Endothelial cell of umbilical vein (primary cell): Measurements from ENCODE around the gene RBBP5.

Experiments
- CTCF ChIP-seq, 2 donors: IDR thresholded peaks; 1 replicate in 1 of 2; 2 replicates in 1 of 2; pipeline ENCODE4 v1.5.1; 2011; ENCODE audit warnings: low read length in 2 of 2, mild to moderate bottlenecking in 2 of 2, moderate library complexity in 2 of 2, control low read depth in 1 of 2, inconsistent platforms in 1 of 2, low read depth in 1 of 2; ENCODE audit not compliant: insufficient read depth in 1 of 2; ENCODE audit errors: extremely low read depth in 1 of 2
- EZH2 ChIP-seq: IDR thresholded peaks from 2 replicates; pipeline ENCODE4 v1.6.1; 2012; ENCODE audit warnings: borderline replicate concordance, low read depth, mild to moderate bottlenecking, moderate library complexity, low read length, inconsistent platforms; ENCODE audit not compliant: severe bottlenecking
- GATA2 ChIP-seq: IDR thresholded peaks from 2 replicates; pipeline ENCODE4 v1.7.0; 2011; ENCODE audit warnings: low read depth, mild to moderate bottlenecking, moderate library complexity, mixed read lengths, low read length; ENCODE audit not compliant: insufficient read length, insufficient read depth
- JUN ChIP-seq: IDR thresholded peaks from 2 replicates; pipeline ENCODE4 v1.6.1; 2011; ENCODE audit warnings: borderline replicate concordance, low read depth; ENCODE audit not compliant: insufficient read length, insufficient read depth
- MAX ChIP-seq: IDR thresholded peaks from 2 replicates; pipeline ENCODE4 v1.6.1; 2011; ENCODE audit not compliant: insufficient read depth, insufficient read length
- MYC ChIP-seq: IDR thresholded peaks from one replicate; pipeline ENCODE4 v1.6.1; 2011; ENCODE audit warnings: mild to moderate bottlenecking, low read depth, low read length
- POLR2A ChIP-seq: IDR thresholded peaks from 2 replicates; pipeline ENCODE4 v1.6.1; 2012; ENCODE audit warnings: low read depth, mild to moderate bottlenecking, control low read depth, low read length
- POLR2AphosphoS5 ChIP-seq: IDR thresholded peaks from 2 replicates; pipeline ENCODE4 v1.6.1; 2012; ENCODE audit warnings: low read depth, mild to moderate bottlenecking, control low read depth, low read length, moderate library complexity; ENCODE audit not compliant: insufficient read depth

GRCh38 chr1:205142102-205142469 lies 20.3 kb upstream of the RBBP5 start:
- no peak for TF ChIP-seq CTCF (IDR thresholded peaks at IDR 0.05; ENCODE audit: extremely low read depth in 1 of 2, insufficient read depth in 1 of 2, low read depth in 1 of 2, low read length in 2 of 2)
- no peak for TF ChIP-seq POLR2A
- TF ChIP-seq JUN, result no peak
- no peak for TF ChIP-seq MAX
- TF ChIP-seq POLR2AphosphoS5, result no peak
- no peak for TF ChIP-seq EZH2
- TF ChIP-seq MYC, result no peak
- TF ChIP-seq GATA2, result no peak
